ENCODE results near the gene FAM168A.
"Not testable (repeated sequence)": the region's sequence is repeated elsewhere in the genome, so short reads cannot be mapped to it uniquely, and the experiment has no call there.

The FAM168A gene

DNA sequence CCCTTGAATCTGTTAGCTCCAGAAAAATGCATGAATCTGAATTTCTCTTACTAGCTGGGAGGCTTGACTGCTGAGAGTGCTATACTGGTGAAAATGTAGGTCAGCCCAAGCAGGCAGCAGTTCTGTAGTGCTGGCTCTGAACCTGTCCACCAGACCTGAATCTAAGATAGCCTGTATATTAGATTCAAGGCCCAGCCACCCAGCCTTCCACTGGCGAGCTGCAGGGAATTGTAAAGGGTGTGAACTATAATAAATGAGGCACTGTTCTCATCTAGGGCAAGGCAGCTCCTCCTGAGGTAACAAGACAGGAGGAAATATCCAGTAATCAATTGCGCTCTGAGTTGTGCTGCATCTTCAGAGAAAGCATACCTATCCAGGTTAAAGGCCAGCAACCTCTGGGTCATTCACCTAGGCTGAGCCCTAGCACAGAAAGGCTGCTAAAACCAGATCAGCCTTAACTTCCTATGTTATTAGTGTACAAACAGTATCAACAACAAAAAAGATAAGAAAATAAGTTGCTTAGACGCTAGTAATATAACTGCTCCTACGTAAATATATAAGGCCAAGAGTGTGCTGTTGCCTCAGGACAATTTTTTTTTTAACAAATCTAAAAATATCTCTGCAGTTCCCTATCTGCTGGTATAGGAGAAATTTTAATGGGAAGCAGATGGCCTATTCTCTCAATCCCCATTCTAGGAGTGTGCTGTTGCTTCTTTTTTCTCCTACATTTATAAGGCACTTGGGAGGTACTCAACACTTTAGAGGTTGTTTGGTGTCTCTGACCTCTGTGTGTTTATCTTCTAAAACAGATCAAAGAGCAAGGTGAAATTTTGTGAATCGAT is 158.7 kb downstream of the FAM168A start:
- DNase-seq (ENCODE audit: extremely low read depth, insufficient read length): no peak
- Histone ChIP-seq H3K27me3 (replicated peaks; ENCODE audit: control insufficient read depth, insufficient read depth, low read length) (no peaks in the 10 kb centered on the region), H3K36me3 (ENCODE audit: control insufficient read depth, insufficient read depth, low read length) (no peaks in the 10 kb centered on the region), H3K4me3 (replicated peaks; ENCODE audit: low read depth, low read length) (no peak overlapping the region)
- TF ChIP-seq, protein P1, sequence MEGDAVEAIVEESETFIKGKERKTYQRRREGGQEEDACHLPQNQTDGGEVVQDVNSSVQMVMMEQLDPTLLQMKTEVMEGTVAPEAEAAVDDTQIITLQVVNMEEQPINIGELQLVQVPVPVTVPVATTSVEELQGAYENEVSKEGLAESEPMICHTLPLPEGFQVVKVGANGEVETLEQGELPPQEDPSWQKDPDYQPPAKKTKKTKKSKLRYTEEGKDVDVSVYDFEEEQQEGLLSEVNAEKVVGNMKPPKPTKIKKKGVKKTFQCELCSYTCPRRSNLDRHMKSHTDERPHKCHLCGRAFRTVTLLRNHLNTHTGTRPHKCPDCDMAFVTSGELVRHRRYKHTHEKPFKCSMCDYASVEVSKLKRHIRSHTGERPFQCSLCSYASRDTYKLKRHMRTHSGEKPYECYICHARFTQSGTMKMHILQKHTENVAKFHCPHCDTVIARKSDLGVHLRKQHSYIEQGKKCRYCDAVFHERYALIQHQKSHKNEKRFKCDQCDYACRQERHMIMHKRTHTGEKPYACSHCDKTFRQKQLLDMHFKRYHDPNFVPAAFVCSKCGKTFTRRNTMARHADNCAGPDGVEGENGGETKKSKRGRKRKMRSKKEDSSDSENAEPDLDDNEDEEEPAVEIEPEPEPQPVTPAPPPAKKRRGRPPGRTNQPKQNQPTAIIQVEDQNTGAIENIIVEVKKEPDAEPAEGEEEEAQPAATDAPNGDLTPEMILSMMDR (IDR thresholded peaks at IDR 0.05; ENCODE audit: insufficient read depth, low read length, poor library complexity, severe bottlenecking): no peak

- H3K4me3 ChIP-seq (replicated peaks; ENCODE audit: low read depth, low read length); H3K36me3 ChIP-seq (ENCODE audit: control insufficient read depth, insufficient read depth, low read length); H3K27me3 ChIP-seq (replicated peaks; ENCODE audit: control insufficient read depth, insufficient read depth, low read length); DNase-seq (ENCODE audit: extremely low read depth, insufficient read length): not testable (repeated sequence)
Observed at GRCh38 chr11:73436859-73437258, 161.1 kb downstream of the FAM168A start.

- H3K4me3 ChIP-seq (replicated peaks; ENCODE audit: low read depth, low read length): no peak overlapping the region
- TF ChIP-seq, protein P1 (IDR thresholded peaks at IDR 0.05; ENCODE audit: insufficient read depth, low read length, poor library complexity, severe bottlenecking): no peak
Observed at GRCh38 chr11:73431396-73431795, 166.5 kb downstream of the FAM168A start.

GRCh38 chr11:73430326-73430725 is 167.6 kb downstream of the FAM168A start:
- TF ChIP-seq, protein P1 (IDR thresholded peaks at IDR 0.05; ENCODE audit: insufficient read depth, low read length, poor library complexity, severe bottlenecking): no peak
- no peaks in the 10 kb centered on the region for H3K36me3 ChIP-seq (ENCODE audit: control insufficient read depth, insufficient read depth, low read length)
- no peaks in the 10 kb centered on the region for H3K27me3 ChIP-seq (replicated peaks; ENCODE audit: control insufficient read depth, insufficient read depth, low read length)
- H3K4me3 ChIP-seq (replicated peaks; ENCODE audit: low read depth, low read length): no peak overlapping the region
- no peak for DNase-seq (ENCODE audit: extremely low read depth, insufficient read length)

More at GRCh38 chr11:73431396-73431795, 166.5 kb downstream of the FAM168A start:
- DNase-seq (ENCODE audit: extremely low read depth, insufficient read length): no peak
- H3K36me3 ChIP-seq (ENCODE audit: control insufficient read depth, insufficient read depth, low read length): no peaks in the 10 kb centered on the region
- no peaks in the 10 kb centered on the region for H3K27me3 ChIP-seq (replicated peaks; ENCODE audit: control insufficient read depth, insufficient read depth, low read length)

- DNase-seq (ENCODE audit: extremely low read depth, insufficient read length): no peak
- TF ChIP-seq, protein P1 (IDR thresholded peaks at IDR 0.05; ENCODE audit: insufficient read depth, low read length, poor library complexity, severe bottlenecking): no peak
- Histone ChIP-seq H3K4me3 (replicated peaks; ENCODE audit: low read depth, low read length) (no peak overlapping the region), H3K36me3 (ENCODE audit: control insufficient read depth, insufficient read depth, low read length) (no peaks in the 10 kb centered on the region), H3K27me3 (replicated peaks; ENCODE audit: control insufficient read depth, insufficient read depth, low read length) (no peaks in the 10 kb centered on the region)
Observed at GRCh38 chr11:73429121-73429750, 168.7 kb downstream of the FAM168A start.

GRCh38 chr11:73428699-73429098 is 169.2 kb downstream of the FAM168A start:
- Histone ChIP-seq H3K4me3 (replicated peaks; ENCODE audit: low read depth, low read length) (no peak overlapping the region), H3K36me3 (ENCODE audit: control insufficient read depth, insufficient read depth, low read length) (no peaks in the 10 kb centered on the region), H3K27me3 (replicated peaks; ENCODE audit: control insufficient read depth, insufficient read depth, low read length) (no peaks in the 10 kb centered on the region)
- TF ChIP-seq, protein P1 (IDR thresholded peaks at IDR 0.05; ENCODE audit: insufficient read depth, low read length, poor library complexity, severe bottlenecking): no peak
- no peak for DNase-seq (ENCODE audit: extremely low read depth, insufficient read length)

All from GM06990 (cell line).